Coronary artery (tissue), 2 donors: ENCODE measurements around the gene NCKAP5.

Experiments
- DNase-seq: peaks from one replicate; pipeline ENCODE4 v3.0.0-alpha.2; 2017; ENCODE audit warnings: low spot score
- H3K27ac ChIP-seq, 2 donors: fragments of 200-600 bp; sonication (generic); one replicate each; pipeline ENCODE4 v1.5.1; 2016 to 2019
- H3K4me3 ChIP-seq: fragments of 200-600 bp; sonication (generic); 2 replicates; pipeline ENCODE4 v1.5.1; 2016; ENCODE audit warnings: mild to moderate bottlenecking, moderate library complexity
- TF ChIP-seq, protein P1 (sequence below): fragments of 200-600 bp; sonication (generic); IDR thresholded peaks from one replicate; pipeline ENCODE4 v1.5.1; 2019; ENCODE audit warnings: antibody characterized with exemption

The NCKAP5 gene

GRCh38 chr2:133080822-133081221, 487.4 kb downstream of the NCKAP5 start:
- Histone ChIP-seq H3K27ac (no peak overlapping the region), H3K4me3 (no peak overlapping the region)
- DNase-seq: no peak
- TF ChIP-seq, protein P1, sequence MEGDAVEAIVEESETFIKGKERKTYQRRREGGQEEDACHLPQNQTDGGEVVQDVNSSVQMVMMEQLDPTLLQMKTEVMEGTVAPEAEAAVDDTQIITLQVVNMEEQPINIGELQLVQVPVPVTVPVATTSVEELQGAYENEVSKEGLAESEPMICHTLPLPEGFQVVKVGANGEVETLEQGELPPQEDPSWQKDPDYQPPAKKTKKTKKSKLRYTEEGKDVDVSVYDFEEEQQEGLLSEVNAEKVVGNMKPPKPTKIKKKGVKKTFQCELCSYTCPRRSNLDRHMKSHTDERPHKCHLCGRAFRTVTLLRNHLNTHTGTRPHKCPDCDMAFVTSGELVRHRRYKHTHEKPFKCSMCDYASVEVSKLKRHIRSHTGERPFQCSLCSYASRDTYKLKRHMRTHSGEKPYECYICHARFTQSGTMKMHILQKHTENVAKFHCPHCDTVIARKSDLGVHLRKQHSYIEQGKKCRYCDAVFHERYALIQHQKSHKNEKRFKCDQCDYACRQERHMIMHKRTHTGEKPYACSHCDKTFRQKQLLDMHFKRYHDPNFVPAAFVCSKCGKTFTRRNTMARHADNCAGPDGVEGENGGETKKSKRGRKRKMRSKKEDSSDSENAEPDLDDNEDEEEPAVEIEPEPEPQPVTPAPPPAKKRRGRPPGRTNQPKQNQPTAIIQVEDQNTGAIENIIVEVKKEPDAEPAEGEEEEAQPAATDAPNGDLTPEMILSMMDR: no peak

DNA sequence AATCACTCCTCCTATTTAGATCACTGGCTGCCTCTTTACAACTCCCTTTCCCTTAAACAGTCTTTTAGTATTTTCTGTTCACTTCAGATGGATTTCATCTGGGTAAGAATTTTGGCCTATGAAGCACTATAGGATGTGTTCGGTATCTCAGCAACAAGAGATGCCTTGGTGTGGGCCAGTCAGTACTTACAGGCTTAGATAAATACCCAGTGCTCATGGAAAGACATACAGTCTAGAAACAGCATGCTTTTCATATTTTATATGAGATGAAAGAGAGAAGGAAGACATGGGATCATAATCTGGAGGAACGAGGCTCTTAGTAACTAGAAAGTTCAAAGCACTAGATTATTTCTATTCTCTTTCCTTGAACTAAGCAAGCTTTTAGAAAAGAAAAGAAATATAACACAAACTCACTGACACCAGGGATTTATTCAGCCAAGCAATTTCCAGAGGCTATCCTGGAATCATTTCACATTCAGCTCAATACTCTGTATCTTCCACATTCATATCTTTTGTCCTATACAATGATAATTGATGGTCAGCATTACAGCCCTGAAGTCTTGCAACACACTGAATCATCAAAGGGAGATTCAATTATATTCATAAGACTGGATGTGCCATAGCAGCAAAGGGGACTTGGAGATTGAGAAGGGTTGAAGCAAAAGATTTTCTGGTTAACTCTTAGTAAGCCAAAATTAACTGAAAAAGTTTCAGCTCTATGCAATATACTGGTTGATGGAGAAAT, 489.4 kb downstream of the NCKAP5 start:
- Histone ChIP-seq H3K4me3 (no peak overlapping the region), H3K27ac (no peak overlapping the region)
- DNase-seq: no peak
- TF ChIP-seq, protein P1: no peak

- Histone ChIP-seq H3K4me3 (no peak overlapping the region), H3K27ac (no peak overlapping the region)
- TF ChIP-seq, protein P1: no peak
- DNase-seq: no peak
Measured at GRCh38 chr2:133077269-133077822, 490.9 kb downstream of the NCKAP5 start.

DNA sequence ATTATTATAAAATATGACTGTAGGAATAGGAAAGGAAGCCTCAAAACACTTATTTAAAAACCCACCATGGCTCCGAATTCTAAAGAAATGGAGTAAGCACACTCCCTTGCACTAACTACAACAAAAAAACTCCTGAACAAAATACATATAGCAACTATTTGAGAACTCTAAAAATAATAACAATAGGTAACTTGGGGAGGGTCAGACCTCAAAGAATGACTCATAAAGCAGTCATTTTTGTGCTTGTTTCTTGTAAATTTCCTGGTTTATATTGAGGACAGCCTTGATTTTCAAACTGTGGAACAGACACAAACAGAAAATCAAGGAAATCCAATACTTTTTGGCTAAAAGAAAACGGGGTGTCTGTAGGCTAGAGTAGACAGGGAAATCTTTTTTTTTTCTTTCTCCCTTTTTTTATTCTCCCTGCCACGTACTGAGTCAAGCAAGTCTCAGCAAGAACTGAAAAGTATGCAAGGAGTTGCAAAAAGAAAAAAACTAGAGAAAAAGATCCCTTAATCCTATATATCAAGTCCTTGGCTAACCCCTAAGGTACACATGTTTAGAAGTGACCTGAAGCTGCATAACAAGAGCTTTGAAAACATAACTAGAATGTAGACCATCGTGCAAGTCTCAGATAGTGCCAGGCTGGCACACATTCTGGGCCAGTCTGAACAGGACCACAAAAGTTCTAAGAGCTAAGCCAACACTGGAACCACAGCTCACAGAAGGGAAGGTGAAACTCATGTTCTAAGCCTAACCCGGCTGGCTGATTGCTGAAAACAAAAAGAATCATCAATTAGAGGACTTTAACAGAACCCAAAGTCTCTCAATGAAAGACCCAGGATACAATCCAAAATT, 495.2 kb downstream of the NCKAP5 start:
- TF ChIP-seq, protein P1: no peak

GRCh38 chr2:133063775-133064174, 504.5 kb downstream of the NCKAP5 start:
- Histone ChIP-seq H3K27ac (no peak overlapping the region), H3K4me3 (no peak overlapping the region)
- TF ChIP-seq, protein P1: no peak
- no peak for DNase-seq

More for the DNA sequence above, 495.2 kb downstream of the NCKAP5 start:
- DNase-seq: no peak
- H3K4me3 ChIP-seq: no peak overlapping the region
- no peak overlapping the region for H3K27ac ChIP-seq

DNA sequence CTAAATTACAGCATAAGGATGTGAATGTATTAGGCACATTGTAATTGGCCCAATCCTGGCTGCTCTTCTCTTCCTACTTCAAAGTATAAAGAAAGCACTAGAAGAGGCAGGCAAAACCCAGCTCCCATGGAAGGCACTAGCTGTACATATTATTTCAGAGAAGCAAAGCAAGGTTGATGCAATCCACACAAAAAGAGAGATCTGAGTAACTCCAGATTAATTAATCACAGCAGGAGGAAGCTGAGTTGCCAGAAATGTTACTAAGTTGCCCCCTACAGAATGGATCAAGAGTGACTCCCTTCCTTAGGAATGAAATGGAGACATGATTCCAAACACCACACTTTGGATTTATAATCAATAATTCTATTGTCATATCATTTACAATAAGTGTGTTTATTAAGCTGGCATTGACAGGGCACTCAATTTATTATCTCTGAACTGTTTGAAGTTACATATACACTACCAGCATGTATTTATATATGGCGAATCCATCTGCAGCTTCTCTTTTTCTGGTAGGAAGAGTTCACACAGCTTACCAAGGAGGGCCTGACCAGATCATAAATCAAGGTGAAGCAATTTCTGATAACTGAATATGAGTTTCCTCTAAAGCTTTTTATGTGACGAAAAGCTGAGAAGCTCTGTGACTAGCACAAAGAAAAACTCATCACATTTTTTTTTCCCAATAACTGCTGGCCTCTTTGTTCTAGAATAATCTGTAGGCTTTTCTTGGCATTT, 505.2 kb downstream of the NCKAP5 start:
- no peak for DNase-seq
- Histone ChIP-seq H3K27ac (no peak overlapping the region), H3K4me3 (no peak overlapping the region)
- TF ChIP-seq, protein P1: no peak
